Measurements from ENCODE around the gene LUZP1.

DNA sequence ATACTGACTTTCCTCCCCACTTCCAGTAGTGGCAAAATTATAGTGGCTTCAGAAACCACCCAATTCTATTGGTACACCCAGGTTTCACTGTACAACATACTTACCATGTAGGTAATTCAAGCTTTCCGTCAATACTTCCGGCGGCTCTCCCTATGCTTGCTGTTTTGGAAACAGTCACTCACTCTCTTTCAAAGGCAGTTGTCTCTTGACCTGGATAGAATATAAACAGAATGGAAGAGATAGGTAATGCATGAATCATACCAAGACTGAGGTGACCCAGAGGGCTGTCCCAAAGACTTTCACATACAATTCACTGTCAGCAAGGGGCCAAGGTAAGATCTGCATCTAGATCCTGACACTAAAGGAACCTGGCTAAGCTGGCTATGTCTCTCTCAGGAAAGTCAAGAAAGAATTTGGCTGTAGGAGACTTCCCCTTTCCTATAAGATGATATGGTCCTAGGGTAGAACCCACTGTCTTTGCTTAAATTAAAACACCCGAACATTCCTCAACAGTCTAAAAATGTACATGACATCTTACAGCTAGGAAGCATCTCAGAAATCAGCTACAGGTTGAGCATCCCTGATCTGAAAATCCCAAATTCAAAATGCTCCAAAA is 59.6 kb downstream of the LUZP1 start:
- TF ChIP-seq POLR2A (IDR thresholded peaks at IDR 0.05), result no peak
- TF ChIP-seq, protein P1, sequence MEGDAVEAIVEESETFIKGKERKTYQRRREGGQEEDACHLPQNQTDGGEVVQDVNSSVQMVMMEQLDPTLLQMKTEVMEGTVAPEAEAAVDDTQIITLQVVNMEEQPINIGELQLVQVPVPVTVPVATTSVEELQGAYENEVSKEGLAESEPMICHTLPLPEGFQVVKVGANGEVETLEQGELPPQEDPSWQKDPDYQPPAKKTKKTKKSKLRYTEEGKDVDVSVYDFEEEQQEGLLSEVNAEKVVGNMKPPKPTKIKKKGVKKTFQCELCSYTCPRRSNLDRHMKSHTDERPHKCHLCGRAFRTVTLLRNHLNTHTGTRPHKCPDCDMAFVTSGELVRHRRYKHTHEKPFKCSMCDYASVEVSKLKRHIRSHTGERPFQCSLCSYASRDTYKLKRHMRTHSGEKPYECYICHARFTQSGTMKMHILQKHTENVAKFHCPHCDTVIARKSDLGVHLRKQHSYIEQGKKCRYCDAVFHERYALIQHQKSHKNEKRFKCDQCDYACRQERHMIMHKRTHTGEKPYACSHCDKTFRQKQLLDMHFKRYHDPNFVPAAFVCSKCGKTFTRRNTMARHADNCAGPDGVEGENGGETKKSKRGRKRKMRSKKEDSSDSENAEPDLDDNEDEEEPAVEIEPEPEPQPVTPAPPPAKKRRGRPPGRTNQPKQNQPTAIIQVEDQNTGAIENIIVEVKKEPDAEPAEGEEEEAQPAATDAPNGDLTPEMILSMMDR (IDR thresholded peaks at IDR 0.05), result no peak

Data from suprapubic skin (tissue), 3 donors.